Stomach (tissue), 9 donors: Measurements from ENCODE around the gene PHTF2. TPM values are rescaled to one million over a fixed set of nuclear protein-coding genes. Genes with fewer than 3 reads are reported as not detected.
"Not testable (repeated sequence)": the region's sequence is repeated elsewhere in the genome, so short reads cannot be mapped to it uniquely, and the experiment has no call there.

ENCODE experiments used
- DNase-seq, 2 donors: peaks; one replicate each; pipeline versions ENCODE4 v3.0.0 to v3.0.0-alpha.2; 2013 to 2019
- H3K27ac ChIP-seq, 5 donors: fragments of 200-600 bp in 4 of 5; sonication (generic) in 4 of 5; one replicate each; pipeline ENCODE4 v1.5.1; 2013 to 2019; ENCODE audit warnings: mild to moderate bottlenecking in 1 of 5, moderate library complexity in 1 of 5
- H3K27me3 ChIP-seq, 3 donors: fragments of 200-600 bp; sonication (generic); one replicate each; pipeline ENCODE4 v1.5.1; 2017 to 2019; ENCODE audit warnings: mixed run types in 1 of 3
- H3K36me3 ChIP-seq, 4 donors: fragments of 200-600 bp; sonication (generic); 1 replicate in 3 of 4; 2 replicates in 1 of 4; pipeline ENCODE4 v1.5.1; 2016 to 2019
- H3K4me1 ChIP-seq, 4 donors: fragments of 200-600 bp; sonication (generic); one replicate each; pipeline ENCODE4 v1.5.1; 2016 to 2019
- H3K4me3 ChIP-seq, 4 donors: fragments of 200-600 bp; sonication (generic) in 3 of 4; one replicate each; pipeline ENCODE4 v1.5.1; 2016 to 2019; ENCODE audit warnings: mild to moderate bottlenecking in 1 of 4
- H3K9me3 ChIP-seq, 4 donors: fragments of 200-600 bp; sonication (generic); one replicate each; pipeline ENCODE4 v1.5.1; 2016 to 2019
- EP300 ChIP-seq: sonication (generic); formaldehyde crosslinking; IDR thresholded peaks from one replicate; pipeline ENCODE4 v1.6.1; 2017; ENCODE audit warnings: antibody characterized with exemption
- POLR2A ChIP-seq, 4 donors: fragments of 450-650 bp; IDR thresholded peaks; one replicate each; pipeline ENCODE4 v1.6.1; 2016; ENCODE audit warnings: antibody characterized with exemption in 4 of 4, control low read depth in 2 of 4, mild to moderate bottlenecking in 1 of 4, moderate library complexity in 1 of 4
- POLR2AphosphoS5 ChIP-seq, 3 donors: sonication (generic); formaldehyde crosslinking; IDR thresholded peaks; one replicate each; pipeline ENCODE4 v1.6.1; 2016; ENCODE audit warnings: antibody characterized with exemption in 3 of 3
- WGBS, 5 donors: extraction: QIAGEN DNeasy Blood & Tissue Kit in 3 of 5; methylation state at CpG; one replicate each; pipeline versions ENCODE4 v1.1.5 to v1.1.7; 2013 to 2018; 5-methylcytosine and 5-hydroxymethylcytosine counted together
- intact Hi-C: fragments of 100-400 bp; cut with DNase I; formaldehyde crosslinking; loops from one replicate; pipeline ENCODE4 v1.15.1; 2023; ENCODE audit warnings: low total_unique reads
- polyA plus RNA-seq, 3 donors: library from polyadenylated mRNA; stranded (reverse); fragments of 200-250 nt; gene quantifications; one replicate each; pipeline ENCODE4 v1.2.3, GENCODE V29; 2013
- total RNA-seq, 5 donors: library from RNA; depleted of rRNA; stranded (reverse); fragments of >200 nt; gene quantifications; one replicate each; pipeline versions ENCODE4 v1.1.0 to v1.2.3, GENCODE V29; 2014 to 2016
- TF ChIP-seq, protein P1 (sequence below), 7 experiments: fragments of 450-650 bp in 4 of 7; fragments of 200-600 bp in 3 of 7; sonication (generic) in 3 of 7; IDR thresholded peaks; one replicate each; pipeline ENCODE4 v1.5.1; 2016 to 2019; ENCODE audit warnings: antibody characterized with exemption in 7 of 7, control low read depth in 2 of 7, mild to moderate bottlenecking in 1 of 7
- donor health status: healthy with polysubstance abuse.
- donor health status: Bipolar disorder and iron deficiency.
- donor health status: healthy.

PHTF2 gene
- total and polyA plus RNA-seq, 8 donors, result 2.0 to 42.9 (median 12.5) TPM

DNA sequence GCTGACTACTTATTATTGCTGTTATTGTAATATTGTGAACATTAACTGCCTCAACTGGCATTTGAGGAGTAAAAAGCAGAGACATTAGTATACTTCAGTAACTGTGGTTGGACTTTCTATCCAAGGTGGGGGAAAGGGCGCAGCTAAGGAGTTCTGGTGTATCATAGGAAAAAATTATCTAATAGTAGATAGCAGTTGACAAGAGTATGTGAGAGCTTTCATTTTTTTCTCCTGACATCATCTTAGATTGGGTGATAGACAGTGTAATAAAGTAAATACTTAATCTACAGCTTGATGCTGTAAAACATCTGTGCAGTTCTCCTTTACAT, 68.9 kb downstream of the PHTF2 start:
- H3K27me3 ChIP-seq, result no peaks in the 10 kb centered on the region
- no peaks in the 10 kb centered on the region for H3K9me3 ChIP-seq
- peaks cover 0 to 20% (median 11%) of the 10 kb centered on the region in 4 donors for H3K4me1 ChIP-seq
- no peak overlapping the region for H3K27ac ChIP-seq
- intact Hi-C loops, result no loop called here
- TF ChIP-seq, protein P1, sequence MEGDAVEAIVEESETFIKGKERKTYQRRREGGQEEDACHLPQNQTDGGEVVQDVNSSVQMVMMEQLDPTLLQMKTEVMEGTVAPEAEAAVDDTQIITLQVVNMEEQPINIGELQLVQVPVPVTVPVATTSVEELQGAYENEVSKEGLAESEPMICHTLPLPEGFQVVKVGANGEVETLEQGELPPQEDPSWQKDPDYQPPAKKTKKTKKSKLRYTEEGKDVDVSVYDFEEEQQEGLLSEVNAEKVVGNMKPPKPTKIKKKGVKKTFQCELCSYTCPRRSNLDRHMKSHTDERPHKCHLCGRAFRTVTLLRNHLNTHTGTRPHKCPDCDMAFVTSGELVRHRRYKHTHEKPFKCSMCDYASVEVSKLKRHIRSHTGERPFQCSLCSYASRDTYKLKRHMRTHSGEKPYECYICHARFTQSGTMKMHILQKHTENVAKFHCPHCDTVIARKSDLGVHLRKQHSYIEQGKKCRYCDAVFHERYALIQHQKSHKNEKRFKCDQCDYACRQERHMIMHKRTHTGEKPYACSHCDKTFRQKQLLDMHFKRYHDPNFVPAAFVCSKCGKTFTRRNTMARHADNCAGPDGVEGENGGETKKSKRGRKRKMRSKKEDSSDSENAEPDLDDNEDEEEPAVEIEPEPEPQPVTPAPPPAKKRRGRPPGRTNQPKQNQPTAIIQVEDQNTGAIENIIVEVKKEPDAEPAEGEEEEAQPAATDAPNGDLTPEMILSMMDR (IDR thresholded peaks at IDR 0.05), result no peak
- no peak for TF ChIP-seq EP300
- TF ChIP-seq POLR2AphosphoS5 (IDR thresholded peaks at IDR 0.05), result no peak
- TF ChIP-seq POLR2A (IDR thresholded peaks at IDR 0.05), result no peak
- no peaks in the 10 kb centered on the region for H3K36me3 ChIP-seq
- DNase-seq, result peak in 1 of 2 donors; percentile 10
- no peak overlapping the region for H3K4me3 ChIP-seq
- 90 to 97% (median 94%) methylated on average over 1 of the region's 1 CpG for WGBS, 5 donors

DNA sequence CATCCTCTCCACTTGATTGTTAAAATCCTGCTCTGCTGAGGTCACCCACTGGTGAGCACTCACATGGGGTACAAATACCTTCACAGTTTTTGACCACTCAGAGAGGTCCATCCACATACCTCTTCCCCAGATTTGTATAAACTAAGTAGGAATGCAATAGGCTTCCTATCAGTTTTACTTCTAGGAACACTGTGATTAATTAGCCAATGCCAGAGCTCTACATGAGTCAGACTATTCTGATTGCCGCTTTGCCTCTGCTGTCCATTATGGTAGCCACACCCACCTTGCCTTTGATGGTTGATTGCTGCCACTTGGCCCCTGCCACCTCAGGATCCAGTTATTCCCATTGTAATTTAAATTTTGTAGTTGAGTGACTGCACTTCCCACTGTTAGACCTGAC, 73.7 kb downstream of the PHTF2 start:
- H3K27ac ChIP-seq, H3K36me3 ChIP-seq, H3K4me1 ChIP-seq, H3K4me3 ChIP-seq, intact Hi-C loops, H3K9me3 ChIP-seq, DNase-seq, H3K27me3 ChIP-seq: not testable (repeated sequence)
- WGBS, 5 donors, result 79 to 100% (median 94%) methylated on average over 1 of the region's 1 CpG

DNA sequence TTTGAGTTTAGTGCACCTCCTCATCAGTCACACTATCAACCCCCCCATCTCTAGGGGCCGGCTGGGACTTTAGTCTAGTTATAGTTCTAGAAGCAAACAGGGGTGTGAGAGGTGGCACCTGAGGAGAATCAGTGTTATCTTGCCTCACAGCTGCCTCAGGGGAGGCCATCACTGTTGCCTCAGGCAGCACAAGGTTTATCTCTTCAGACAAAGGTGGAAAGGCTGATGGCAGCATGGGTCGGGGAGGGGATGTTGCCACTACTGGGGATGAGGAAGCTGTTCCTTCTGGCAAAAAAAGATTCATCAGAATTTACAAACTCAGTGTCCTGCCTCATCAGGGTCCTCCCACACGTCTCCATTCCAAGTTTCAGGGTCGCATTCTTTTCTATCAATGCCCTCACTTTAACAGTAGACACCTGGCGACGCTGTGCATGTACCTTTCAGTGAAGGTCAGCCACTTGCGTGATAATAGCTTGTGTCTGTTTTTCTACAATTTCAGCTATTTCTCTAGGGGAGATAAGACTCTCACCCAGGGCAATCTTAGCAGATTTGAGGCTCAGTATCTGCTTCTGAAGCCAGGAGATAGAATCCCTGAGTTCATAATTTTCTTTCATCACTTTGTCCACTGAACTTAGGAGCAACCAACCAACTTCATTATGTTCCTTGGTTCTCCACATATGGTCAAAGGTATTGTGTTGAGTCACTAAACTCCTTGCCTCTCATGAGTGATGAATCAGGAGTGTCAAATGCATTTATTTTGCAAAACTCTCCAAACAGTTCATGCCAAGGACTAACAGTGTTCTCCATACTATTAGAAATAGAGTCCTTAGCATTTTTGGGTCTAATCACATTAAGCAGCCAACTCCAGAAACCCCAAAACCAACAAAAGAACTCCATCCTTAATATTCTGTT, 75.1 kb downstream of the PHTF2 start:
- H3K36me3 ChIP-seq, H3K4me3 ChIP-seq, H3K9me3 ChIP-seq, H3K27ac ChIP-seq, H3K4me1 ChIP-seq, H3K27me3 ChIP-seq, intact Hi-C loops, DNase-seq: not testable (repeated sequence)
- 86 to 90% (median 89%) methylated on average over 7 of the region's 7 CpGs for WGBS, 5 donors

DNA sequence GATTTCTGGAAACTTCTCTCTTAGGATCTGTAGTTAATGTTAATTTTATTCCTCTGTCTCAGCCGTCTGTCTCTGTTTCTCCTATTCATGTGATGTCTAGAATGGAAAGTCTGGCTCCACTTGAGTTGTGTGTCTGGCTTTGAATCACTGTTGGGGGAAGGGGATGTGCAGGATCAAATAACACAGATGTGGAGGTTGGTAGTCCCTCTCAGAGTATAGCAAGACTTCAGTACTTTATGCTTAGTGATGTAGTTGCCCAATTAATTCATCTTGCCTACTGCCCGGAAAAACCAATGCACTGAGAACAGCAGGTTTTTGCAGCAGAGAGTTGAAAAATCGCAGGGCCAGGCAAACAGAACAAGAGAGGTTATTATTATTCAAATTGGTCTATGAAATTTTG, 79.2 kb downstream of the PHTF2 start:
- whole genome bisulfite sequencing, 5 donors, result 92 to 98% (median 96%) methylated on average over 3 of the region's 3 CpGs
- TF ChIP-seq, protein P1 (IDR thresholded peaks at IDR 0.05), result no peak
- TF ChIP-seq POLR2A (IDR thresholded peaks at IDR 0.05) (no peak), POLR2AphosphoS5 (IDR thresholded peaks at IDR 0.05) (no peak), EP300 (no peak)
- Histone ChIP-seq H3K9me3 (no peaks in the 10 kb centered on the region), H3K4me3 (no peak overlapping the region), H3K4me1 (no peaks in the 10 kb centered on the region), H3K36me3 (no peaks in the 10 kb centered on the region), H3K27me3 (no peaks in the 10 kb centered on the region), H3K27ac (no peak overlapping the region)
- no peak for DNase-seq
- intact Hi-C loops, result no loop called here

DNA sequence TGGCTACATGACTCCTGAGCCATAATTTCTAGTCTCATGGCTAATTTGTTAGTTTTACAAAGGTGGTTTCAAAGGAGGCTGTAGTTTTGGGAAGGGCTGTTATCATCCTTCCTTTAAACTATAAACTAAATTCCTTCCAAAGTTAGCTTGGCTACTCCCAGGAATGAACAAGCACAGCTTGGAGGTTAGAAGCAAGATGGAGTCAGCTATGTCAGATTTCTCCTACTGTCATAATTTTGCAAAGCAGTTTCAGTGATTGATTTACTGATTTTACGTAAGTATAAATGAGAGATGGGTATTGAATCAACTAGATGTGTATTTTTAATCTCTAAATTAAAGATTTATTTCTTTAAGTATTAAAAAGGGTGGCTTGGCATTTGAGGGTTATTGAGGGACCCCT, 79.9 kb downstream of the PHTF2 start:
- H3K27ac ChIP-seq, result no peak overlapping the region
- 94 to 100% (median 97%) methylated on average over 1 of the region's 1 CpG for WGBS, 5 donors
- H3K27me3 ChIP-seq, result no peaks in the 10 kb centered on the region
- intact Hi-C loops, result no loop called here
- no peak overlapping the region for H3K4me3 ChIP-seq
- H3K9me3 ChIP-seq, result no peaks in the 10 kb centered on the region
- H3K36me3 ChIP-seq, result no peaks in the 10 kb centered on the region
- H3K4me1 ChIP-seq, result no peaks in the 10 kb centered on the region
- no peak for DNase-seq
- TF ChIP-seq EP300, result no peak
- TF ChIP-seq POLR2AphosphoS5 (IDR thresholded peaks at IDR 0.05), result no peak
- TF ChIP-seq, protein P1 (IDR thresholded peaks at IDR 0.05), result no peak
- no peak for TF ChIP-seq POLR2A (IDR thresholded peaks at IDR 0.05)
